Measurements from ENCODE around the gene CEP131. TPM values are rescaled to one million over a fixed set of nuclear protein-coding genes. Genes with fewer than 3 reads are reported as not detected.

CEP131 gene
- polyA plus RNA-seq, 2 of the 4 experiments (the other 2 are of a cell fraction): 3.3 to 11.5 TPM

DNA sequence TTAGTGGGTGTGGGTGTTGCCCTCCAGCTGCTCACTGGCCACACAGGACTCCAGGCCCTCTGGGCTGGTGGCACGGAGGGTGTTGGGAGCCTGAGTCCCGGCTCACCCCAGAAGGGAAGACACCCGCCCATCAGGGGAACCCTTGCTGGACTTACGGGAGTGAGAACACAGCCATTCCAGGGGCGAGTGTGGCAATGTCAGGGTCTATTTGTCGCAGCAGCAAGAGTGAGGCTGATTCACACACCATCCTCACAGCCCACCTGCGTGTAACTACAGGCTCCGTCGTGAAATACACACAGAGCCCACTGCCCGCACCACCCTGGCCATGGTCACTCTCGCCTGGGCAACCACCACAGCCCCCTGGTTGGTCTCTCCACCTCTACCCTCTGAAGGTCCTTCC, 39.0 kb downstream of the CEP131 start:
- ATAC-seq: no peak
- no peak overlapping the region for H3K4me2 ChIP-seq
- H3K4me3 ChIP-seq: no peak overlapping the region
- no peak for DNase-seq (ENCODE audit: low read depth in 1 of 2, low spot score in 1 of 2)
- no peaks in the 10 kb centered on the region for H3K9me3 ChIP-seq
- H3K4me1 ChIP-seq: no peaks in the 10 kb centered on the region
- TF ChIP-seq CEBPB (IDR thresholded peaks at IDR 0.05): no peak
- no peak for TF ChIP-seq KDM5A (IDR thresholded peaks at IDR 0.05)
- TF ChIP-seq, protein P1, sequence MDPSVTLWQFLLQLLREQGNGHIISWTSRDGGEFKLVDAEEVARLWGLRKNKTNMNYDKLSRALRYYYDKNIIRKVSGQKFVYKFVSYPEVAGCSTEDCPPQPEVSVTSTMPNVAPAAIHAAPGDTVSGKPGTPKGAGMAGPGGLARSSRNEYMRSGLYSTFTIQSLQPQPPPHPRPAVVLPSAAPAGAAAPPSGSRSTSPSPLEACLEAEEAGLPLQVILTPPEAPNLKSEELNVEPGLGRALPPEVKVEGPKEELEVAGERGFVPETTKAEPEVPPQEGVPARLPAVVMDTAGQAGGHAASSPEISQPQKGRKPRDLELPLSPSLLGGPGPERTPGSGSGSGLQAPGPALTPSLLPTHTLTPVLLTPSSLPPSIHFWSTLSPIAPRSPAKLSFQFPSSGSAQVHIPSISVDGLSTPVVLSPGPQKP (IDR thresholded peaks at IDR 0.05; ENCODE audit: low read depth, low read length): no peak
- TF ChIP-seq PHF8 (IDR thresholded peaks at IDR 0.05; ENCODE audit: borderline replicate concordance, low read depth): no peak
- no peak for TF ChIP-seq HOXA7 (CRISPR knock-in tag; IDR thresholded peaks at IDR 0.05)
- no peak for TF ChIP-seq MAZ (IDR thresholded peaks at IDR 0.05; ENCODE audit: borderline replicate concordance, low read depth, low read length)
- TF ChIP-seq MYC (IDR thresholded peaks at IDR 0.05; ENCODE audit: borderline replicate concordance, low read length): no peak
- TF ChIP-seq HOXB13 (CRISPR knock-in tag; IDR thresholded peaks at IDR 0.05; ENCODE audit: low read depth): no peak
- TF ChIP-seq EP300 (IDR thresholded peaks at IDR 0.05): no peak
- TF ChIP-seq EHF (CRISPR knock-in tag; IDR thresholded peaks at IDR 0.05): no peak
- no peak for TF ChIP-seq CBX8 (IDR thresholded peaks at IDR 0.05)
- TF ChIP-seq RCOR1 (IDR thresholded peaks at IDR 0.05; ENCODE audit: low read depth, low read length): no peak
- no peak for TF ChIP-seq BHLHE40 (IDR thresholded peaks at IDR 0.05; ENCODE audit: low read depth, low read length)
- no peak for TF ChIP-seq TP53 (CRISPR knock-in tag; IDR thresholded peaks at IDR 0.05)
- TF ChIP-seq, protein P2, sequence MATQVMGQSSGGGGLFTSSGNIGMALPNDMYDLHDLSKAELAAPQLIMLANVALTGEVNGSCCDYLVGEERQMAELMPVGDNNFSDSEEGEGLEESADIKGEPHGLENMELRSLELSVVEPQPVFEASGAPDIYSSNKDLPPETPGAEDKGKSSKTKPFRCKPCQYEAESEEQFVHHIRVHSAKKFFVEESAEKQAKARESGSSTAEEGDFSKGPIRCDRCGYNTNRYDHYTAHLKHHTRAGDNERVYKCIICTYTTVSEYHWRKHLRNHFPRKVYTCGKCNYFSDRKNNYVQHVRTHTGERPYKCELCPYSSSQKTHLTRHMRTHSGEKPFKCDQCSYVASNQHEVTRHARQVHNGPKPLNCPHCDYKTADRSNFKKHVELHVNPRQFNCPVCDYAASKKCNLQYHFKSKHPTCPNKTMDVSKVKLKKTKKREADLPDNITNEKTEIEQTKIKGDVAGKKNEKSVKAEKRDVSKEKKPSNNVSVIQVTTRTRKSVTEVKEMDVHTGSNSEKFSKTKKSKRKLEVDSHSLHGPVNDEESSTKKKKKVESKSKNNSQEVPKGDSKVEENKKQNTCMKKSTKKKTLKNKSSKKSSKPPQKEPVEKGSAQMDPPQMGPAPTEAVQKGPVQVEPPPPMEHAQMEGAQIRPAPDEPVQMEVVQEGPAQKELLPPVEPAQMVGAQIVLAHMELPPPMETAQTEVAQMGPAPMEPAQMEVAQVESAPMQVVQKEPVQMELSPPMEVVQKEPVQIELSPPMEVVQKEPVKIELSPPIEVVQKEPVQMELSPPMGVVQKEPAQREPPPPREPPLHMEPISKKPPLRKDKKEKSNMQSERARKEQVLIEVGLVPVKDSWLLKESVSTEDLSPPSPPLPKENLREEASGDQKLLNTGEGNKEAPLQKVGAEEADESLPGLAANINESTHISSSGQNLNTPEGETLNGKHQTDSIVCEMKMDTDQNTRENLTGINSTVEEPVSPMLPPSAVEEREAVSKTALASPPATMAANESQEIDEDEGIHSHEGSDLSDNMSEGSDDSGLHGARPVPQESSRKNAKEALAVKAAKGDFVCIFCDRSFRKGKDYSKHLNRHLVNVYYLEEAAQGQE (IDR thresholded peaks at IDR 0.05): no peak
- H3K27ac ChIP-seq: no peak overlapping the region
- WGBS (ENCODE audit: missing lambda C conversion rate): 82% methylated on average over 11 of the region's 11 CpGs
- FAIRE-seq: no peak
- POLR2A ChIA-PET: no interaction called here
- CTCF ChIA-PET: interaction anchor here (4.6 kb wide), 1 partner anchor 41 kb away, joined by 31 read pairs; no protein-coding TSS in a partner anchor

DNA sequence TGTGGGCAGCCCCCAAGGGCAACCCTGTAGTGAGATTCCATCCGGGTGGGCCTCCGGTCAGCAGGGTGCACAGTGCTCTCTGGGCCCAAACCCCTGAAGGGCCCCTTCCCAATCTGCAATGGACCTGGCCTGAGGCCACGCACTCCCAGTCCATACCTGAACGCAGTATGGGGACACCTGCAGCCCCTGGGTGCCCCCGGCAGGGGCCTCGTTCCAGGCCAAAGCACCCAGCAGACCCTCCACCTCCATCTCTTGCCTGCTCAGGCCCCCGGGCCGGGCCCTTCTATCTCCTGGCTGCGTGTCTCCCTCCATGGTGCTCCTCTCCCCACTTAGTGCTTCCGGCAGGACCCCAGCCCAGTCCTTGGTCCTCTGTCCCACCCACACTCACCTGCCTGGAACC, 39.4 kb downstream of the CEP131 start:
- ATAC-seq (no peak; a peak in 1 of 6 replicates), DNase-seq (ENCODE audit: low read depth in 1 of 2, low spot score in 1 of 2) (no peak), FAIRE-seq (no peak)
- ChIA-PET POLR2A (no interaction called here), CTCF (no interaction called here)
- TF ChIP-seq CBX8 (IDR thresholded peaks at IDR 0.05) (no peak), CHD4 (IDR thresholded peaks at IDR 0.05; ENCODE audit: borderline replicate concordance) (no peak), POLR2AphosphoS2 (conservative IDR thresholded peaks at IDR 0.05; ENCODE audit: low read length) (no peak), BHLHE40 (IDR thresholded peaks at IDR 0.05; ENCODE audit: low read depth, low read length) (no peak), ZFP36 (IDR thresholded peaks at IDR 0.05; ENCODE audit: borderline replicate concordance, partially characterized antibody) (no peak), MYC (IDR thresholded peaks at IDR 0.05; ENCODE audit: borderline replicate concordance, low read length) (no peak), HOXA7 (CRISPR knock-in tag; IDR thresholded peaks at IDR 0.05) (no peak)
- TF ChIP-seq, protein P3, sequence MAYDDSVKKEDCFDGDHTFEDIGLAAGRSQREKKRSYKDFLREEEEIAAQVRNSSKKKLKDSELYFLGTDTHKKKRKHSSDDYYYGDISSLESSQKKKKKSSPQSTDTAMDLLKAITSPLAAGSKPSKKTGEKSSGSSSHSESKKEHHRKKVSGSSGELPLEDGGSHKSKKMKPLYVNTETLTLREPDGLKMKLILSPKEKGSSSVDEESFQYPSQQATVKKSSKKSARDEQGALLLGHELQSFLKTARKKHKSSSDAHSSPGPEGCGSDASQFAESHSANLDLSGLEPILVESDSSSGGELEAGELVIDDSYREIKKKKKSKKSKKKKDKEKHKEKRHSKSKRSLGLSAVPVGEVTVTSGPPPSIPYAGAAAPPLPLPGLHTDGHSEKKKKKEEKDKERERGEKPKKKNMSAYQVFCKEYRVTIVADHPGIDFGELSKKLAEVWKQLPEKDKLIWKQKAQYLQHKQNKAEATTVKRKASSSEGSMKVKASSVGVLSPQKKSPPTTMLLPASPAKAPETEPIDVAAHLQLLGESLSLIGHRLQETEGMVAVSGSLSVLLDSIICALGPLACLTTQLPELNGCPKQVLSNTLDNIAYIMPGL (CRISPR knock-in tag; IDR thresholded peaks at IDR 0.05; ENCODE audit: borderline replicate concordance): no peak
- TF ChIP-seq, protein P4, sequence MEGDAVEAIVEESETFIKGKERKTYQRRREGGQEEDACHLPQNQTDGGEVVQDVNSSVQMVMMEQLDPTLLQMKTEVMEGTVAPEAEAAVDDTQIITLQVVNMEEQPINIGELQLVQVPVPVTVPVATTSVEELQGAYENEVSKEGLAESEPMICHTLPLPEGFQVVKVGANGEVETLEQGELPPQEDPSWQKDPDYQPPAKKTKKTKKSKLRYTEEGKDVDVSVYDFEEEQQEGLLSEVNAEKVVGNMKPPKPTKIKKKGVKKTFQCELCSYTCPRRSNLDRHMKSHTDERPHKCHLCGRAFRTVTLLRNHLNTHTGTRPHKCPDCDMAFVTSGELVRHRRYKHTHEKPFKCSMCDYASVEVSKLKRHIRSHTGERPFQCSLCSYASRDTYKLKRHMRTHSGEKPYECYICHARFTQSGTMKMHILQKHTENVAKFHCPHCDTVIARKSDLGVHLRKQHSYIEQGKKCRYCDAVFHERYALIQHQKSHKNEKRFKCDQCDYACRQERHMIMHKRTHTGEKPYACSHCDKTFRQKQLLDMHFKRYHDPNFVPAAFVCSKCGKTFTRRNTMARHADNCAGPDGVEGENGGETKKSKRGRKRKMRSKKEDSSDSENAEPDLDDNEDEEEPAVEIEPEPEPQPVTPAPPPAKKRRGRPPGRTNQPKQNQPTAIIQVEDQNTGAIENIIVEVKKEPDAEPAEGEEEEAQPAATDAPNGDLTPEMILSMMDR (IDR thresholded peaks at IDR 0.05): no peak
- H3K4me3 ChIP-seq: no peak overlapping the region
- 85% methylated on average over 10 of the region's 10 CpGs for WGBS (ENCODE audit: missing lambda C conversion rate)
- H3K27ac ChIP-seq: no peak overlapping the region
- no peaks in the 10 kb centered on the region for H3K9me3 ChIP-seq
- no peak overlapping the region for H3K4me2 ChIP-seq
- no peaks in the 10 kb centered on the region for H3K4me1 ChIP-seq

Data from A549 (cell line).